NT2/D1 (cell line): ENCODE results near the gene FRMD4A.

Experiments
- DNase-seq: peaks from one replicate; pipeline ENCODE4 v3.0.0-alpha.2; 2011; ENCODE audit warnings: low read depth, low spot score
- H3K27me3 ChIP-seq: 2 replicates; pipeline ENCODE4 v1.6.0; 2011; ENCODE audit warnings: mild to moderate bottlenecking; ENCODE audit not compliant: insufficient read length, insufficient read depth
- H3K36me3 ChIP-seq: 2 replicates; pipeline ENCODE4 v1.6.1; 2011; ENCODE audit warnings: mild to moderate bottlenecking, low read length, mixed read lengths; ENCODE audit not compliant: insufficient read depth, insufficient read length
- H3K4me1 ChIP-seq: 2 replicates; pipeline ENCODE4 v1.5.1; 2011; ENCODE audit not compliant: insufficient read depth, insufficient read length
- H3K4me3 ChIP-seq: 2 replicates; pipeline ENCODE4 v1.5.1; 2011; ENCODE audit warnings: low read depth; ENCODE audit not compliant: insufficient read length
- H3K9ac ChIP-seq: 2 replicates; pipeline ENCODE4 v1.6.0; 2011; ENCODE audit warnings: low read depth; ENCODE audit not compliant: insufficient read length
- H3K9me3 ChIP-seq: 2 replicates; pipeline ENCODE4 v1.5.1; 2011; ENCODE audit warnings: mild to moderate bottlenecking, low read length; ENCODE audit not compliant: insufficient read depth
- SUZ12 ChIP-seq: IDR thresholded peaks from 2 replicates; pipeline ENCODE4 v1.6.1; 2011; ENCODE audit not compliant: insufficient read length, insufficient read depth; ENCODE audit errors: extremely low read depth
- YY1 ChIP-seq: IDR thresholded peaks from 2 replicates; pipeline ENCODE4 v1.6.1; 2011; ENCODE audit not compliant: insufficient read length, insufficient read depth
- ZNF274 ChIP-seq: IDR thresholded peaks from 2 replicates; pipeline ENCODE4 v1.6.1; 2011; ENCODE audit warnings: mild to moderate bottlenecking, low read depth, low read length

Gene FRMD4A

GRCh38 chr10:14309593-14309992 is 21.1 kb downstream of the FRMD4A start:
- no peak for DNase-seq
- Histone ChIP-seq H3K9me3 (no peaks in the 10 kb centered on the region), H3K4me1 (no peaks in the 10 kb centered on the region), H3K9ac (no peak overlapping the region), H3K27me3 (no peaks in the 10 kb centered on the region), H3K4me3 (no peak overlapping the region), H3K36me3 (no peaks in the 10 kb centered on the region)
- TF ChIP-seq SUZ12 (no peak), ZNF274 (no peak)

- Histone ChIP-seq H3K27me3 (no peaks in the 10 kb centered on the region), H3K36me3 (no peaks in the 10 kb centered on the region), H3K4me1 (no peaks in the 10 kb centered on the region), H3K4me3 (no peak overlapping the region), H3K9me3 (no peaks in the 10 kb centered on the region), H3K9ac (no peak overlapping the region)
- TF ChIP-seq ZNF274: no peak
- no peak for TF ChIP-seq SUZ12
- TF ChIP-seq YY1: no peak
- no peak for DNase-seq
These were observed 24.5 kb downstream of the FRMD4A start for GRCh38 chr10:14306190-14306589.

GRCh38 chr10:14304046-14304445 is 26.7 kb downstream of the FRMD4A start:
- TF ChIP-seq ZNF274 (no peak), SUZ12 (no peak), YY1 (no peak)
- no peaks in the 10 kb centered on the region for H3K9me3 ChIP-seq
- no peaks in the 10 kb centered on the region for H3K27me3 ChIP-seq
- H3K4me3 ChIP-seq: no peak overlapping the region
- H3K36me3 ChIP-seq: no peaks in the 10 kb centered on the region
- no peak overlapping the region for H3K9ac ChIP-seq
- no peaks in the 10 kb centered on the region for H3K4me1 ChIP-seq
- no peak for DNase-seq

GRCh38 chr10:14302035-14302434 is 28.7 kb downstream of the FRMD4A start:
- Histone ChIP-seq H3K9ac (no peak overlapping the region), H3K4me1 (no peaks in the 10 kb centered on the region), H3K9me3 (no peaks in the 10 kb centered on the region), H3K36me3 (no peaks in the 10 kb centered on the region), H3K4me3 (no peak overlapping the region), H3K27me3 (no peaks in the 10 kb centered on the region)
- TF ChIP-seq ZNF274 (no peak), YY1 (no peak), SUZ12 (no peak)
- no peak for DNase-seq

- no peaks in the 10 kb centered on the region for H3K27me3 ChIP-seq
- H3K9ac ChIP-seq: no peak overlapping the region
- H3K4me3 ChIP-seq: no peak overlapping the region
- H3K9me3 ChIP-seq: no peaks in the 10 kb centered on the region
- no peaks in the 10 kb centered on the region for H3K4me1 ChIP-seq
- no peaks in the 10 kb centered on the region for H3K36me3 ChIP-seq
- TF ChIP-seq YY1: no peak
- DNase-seq: no peak
These were observed 31.2 kb downstream of the FRMD4A start for GRCh38 chr10:14299556-14299955.

GRCh38 chr10:14296065-14296709 is 34.5 kb downstream of the FRMD4A start:
- TF ChIP-seq YY1: no peak
- TF ChIP-seq ZNF274: no peak
- TF ChIP-seq SUZ12: no peak
- Histone ChIP-seq H3K27me3 (no peaks in the 10 kb centered on the region), H3K4me3 (no peak overlapping the region), H3K4me1 (no peaks in the 10 kb centered on the region), H3K36me3 (no peaks in the 10 kb centered on the region), H3K9me3 (peaks cover 9% of the 10 kb centered on the region), H3K9ac (no peak overlapping the region)
- DNase-seq: no peak

- Histone ChIP-seq H3K4me1 (no peaks in the 10 kb centered on the region), H3K36me3 (no peaks in the 10 kb centered on the region), H3K9me3 (peaks cover 17% of the 10 kb centered on the region), H3K4me3 (no peak overlapping the region), H3K27me3 (no peaks in the 10 kb centered on the region), H3K9ac (no peak overlapping the region)
- TF ChIP-seq YY1: no peak
- no peak for TF ChIP-seq SUZ12
- TF ChIP-seq ZNF274: no peak
- no peak for DNase-seq
These were observed 36.2 kb downstream of the FRMD4A start for GRCh38 chr10:14294347-14295059.
